Activated T-cell treated with anti-CD3 and anti-CD28 coated beads for 24 hours (primary cell): ENCODE results near the gene FREY1.

Source experiments
- DNase-seq: peaks from one replicate; pipeline ENCODE4 v3.0.0-alpha.2; 2020; ENCODE audit warnings: low read depth

The FREY1 gene

DNA sequence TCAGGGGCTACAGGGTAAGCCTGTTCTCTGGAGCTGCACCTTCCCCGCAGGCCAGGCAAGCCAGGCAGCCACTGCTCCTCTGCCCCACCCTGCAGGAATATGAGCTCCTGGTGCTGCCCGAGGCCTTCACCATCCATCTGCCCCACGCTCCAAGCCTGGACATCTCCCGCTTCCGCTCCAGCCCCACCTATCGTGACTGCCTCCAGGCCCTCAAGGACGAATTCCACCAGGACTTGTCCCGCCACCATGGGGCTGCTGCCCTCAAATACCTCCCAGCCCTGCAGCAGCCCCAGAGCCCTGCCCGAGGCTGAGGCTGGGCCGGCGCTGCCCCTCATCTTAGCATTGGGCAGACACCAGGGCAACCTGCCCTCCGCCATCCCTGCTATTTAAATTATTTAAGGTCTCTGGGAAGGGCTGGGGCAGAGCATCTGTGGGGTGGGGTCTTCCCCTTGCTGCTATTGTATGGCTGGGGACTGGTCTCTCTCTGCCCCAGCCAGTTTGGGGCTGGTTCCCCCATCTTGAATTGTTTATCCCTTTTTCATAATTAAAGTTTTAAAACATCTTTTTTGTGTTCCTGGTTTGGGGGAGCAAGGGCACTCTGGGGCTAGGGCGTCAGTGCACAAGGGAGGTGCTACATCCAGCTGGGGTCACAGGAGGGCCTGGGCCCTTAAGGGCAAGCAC is 21.6 kb upstream of the FREY1 start:
- no peak for DNase-seq

DNA sequence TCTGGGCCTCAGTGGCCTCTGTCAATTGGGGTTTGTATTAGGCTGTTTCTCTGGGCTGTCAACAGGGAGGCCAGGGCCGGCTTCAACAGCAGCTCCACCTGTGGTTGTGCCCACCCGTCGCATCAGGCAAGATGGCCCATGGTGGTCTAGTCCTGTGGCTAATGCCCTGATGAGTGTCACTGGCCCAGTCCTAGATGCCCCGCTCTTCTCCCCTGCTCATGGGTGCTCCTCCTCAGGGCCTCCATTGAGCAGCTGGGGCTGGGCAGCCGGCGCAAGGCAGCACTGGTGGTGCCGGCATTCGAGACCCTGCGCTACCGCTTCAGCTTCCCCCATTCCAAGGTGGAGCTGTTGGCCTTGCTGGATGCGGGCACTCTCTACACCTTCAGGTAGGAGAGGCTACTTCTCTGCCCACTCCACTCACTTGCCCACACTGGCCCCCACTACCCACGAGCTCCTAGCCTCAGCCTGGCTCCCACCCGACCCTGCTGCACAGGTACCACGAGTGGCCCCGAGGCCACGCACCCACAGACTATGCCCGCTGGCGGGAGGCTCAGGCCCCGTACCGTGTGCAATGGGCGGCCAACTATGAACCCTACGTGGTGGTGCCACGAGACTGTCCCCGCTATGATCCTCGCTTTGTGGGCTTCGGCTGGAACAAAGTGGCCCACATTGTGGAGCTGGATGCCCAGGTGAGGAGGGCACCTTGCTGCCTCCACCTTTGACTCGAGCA is 20.8 kb upstream of the FREY1 start:
- no peak for DNase-seq

DNA sequence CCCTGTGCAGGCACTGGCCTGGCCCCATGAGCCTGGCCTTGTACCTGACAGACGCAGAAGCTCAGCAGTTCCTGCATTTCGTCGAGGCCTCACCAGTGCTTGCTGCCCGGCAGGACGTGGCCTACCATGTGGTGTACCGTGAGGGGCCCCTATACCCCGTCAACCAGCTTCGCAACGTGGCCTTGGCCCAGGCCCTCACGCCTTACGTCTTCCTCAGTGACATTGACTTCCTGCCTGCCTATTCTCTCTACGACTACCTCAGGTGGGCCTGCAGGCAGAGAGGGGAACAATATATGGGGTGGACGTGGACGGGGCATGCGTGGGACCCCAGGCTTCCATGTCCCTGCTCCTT is 20.2 kb upstream of the FREY1 start:
- no peak for DNase-seq

DNA sequence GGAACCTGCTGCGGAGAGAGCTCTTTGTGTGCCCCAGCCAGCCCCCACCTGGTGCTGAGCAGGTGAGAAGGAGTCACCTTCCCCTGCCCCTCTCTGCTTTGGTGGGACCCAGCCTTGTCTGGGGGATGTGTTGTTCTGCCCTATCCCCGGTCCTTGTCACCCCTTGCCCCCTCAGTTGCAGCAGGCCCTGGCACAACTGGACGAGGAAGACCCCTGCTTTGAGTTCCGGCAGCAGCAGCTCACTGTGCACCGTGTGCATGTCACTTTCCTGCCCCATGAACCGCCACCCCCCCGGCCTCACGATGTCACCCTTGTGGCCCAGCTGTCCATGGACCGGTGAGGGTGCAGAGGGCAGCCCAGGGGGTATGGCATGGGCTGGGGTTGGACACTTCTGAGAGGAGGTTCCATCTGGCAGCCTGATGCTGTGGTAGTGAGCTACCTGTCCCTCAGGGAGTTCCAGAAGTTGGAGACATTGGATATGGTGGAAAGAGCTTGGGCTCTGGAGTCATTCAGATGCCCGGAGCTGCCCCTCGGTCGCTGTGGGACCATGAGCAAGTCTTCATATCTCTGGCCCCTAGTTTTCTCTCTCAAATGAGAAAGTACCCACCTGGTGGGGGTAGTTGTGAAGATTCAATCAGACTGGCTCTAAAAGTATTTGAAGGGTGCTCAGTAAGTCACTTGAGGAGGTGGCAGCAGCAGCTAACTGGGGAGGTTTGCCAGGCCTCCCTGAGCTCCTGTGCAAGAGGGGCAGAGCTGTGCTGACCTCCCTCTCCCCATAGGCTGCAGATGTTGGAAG is 19.7 kb upstream of the FREY1 start:
- DNase-seq, result no peak

DNA sequence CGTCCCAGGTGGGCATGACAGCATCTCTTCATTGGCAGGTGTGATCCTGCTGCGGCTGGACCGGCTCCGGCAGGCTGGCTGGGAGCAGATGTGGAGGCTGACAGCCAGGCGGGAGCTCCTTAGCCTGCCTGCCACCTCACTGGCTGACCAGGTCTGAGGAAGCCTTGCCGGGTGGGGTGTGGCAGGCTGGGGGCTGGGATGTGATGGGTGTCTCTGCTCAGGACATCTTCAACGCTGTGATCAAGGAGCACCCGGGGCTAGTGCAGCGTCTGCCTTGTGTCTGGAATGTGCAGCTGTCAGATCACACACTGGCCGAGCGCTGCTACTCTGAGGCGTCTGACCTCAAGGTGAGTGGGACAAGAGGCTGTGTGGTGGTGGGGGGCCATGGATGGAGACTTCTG is 18.9 kb upstream of the FREY1 start:
- DNase-seq, result no peak

DNA sequence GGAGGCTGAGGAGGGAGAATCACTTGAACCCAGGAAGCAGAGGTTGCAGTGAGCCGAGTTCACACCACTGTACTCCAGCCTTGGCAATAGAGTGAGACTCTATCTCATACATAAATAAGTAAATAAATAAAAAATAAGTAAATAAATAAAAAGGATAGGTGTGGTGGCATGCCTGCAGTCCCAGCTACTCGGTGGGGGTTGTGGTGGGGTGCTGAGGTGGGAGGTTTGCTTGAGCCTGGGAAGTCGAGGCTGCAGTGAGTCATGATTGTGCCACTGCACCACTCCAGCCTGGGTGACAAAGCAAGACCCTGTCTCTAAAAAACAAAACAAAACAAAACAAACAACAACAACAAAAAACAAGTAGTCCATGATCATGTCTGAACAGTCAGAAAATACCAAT is 18.5 kb upstream of the FREY1 start:
- no peak for DNase-seq

DNA sequence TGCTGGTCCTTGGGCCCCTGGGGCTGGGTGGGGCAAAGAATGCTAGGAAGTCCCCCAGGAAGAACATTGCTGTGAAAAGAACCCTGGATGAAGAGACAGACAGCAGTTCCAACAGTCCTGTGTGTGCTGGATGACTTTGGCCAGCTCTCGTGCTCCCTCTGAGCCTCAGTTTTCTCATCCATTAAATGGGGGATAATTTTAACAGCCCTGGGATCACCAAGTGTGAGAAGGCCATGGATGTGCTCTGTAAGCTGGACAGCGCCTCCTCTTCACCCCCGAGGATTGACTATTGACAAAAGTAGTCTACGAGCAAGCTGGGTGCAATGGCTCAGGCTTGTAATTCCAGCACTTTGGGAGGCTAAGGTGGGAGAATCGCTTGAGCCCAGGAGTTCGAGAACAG is 17.9 kb upstream of the FREY1 start:
- no peak for DNase-seq

DNA sequence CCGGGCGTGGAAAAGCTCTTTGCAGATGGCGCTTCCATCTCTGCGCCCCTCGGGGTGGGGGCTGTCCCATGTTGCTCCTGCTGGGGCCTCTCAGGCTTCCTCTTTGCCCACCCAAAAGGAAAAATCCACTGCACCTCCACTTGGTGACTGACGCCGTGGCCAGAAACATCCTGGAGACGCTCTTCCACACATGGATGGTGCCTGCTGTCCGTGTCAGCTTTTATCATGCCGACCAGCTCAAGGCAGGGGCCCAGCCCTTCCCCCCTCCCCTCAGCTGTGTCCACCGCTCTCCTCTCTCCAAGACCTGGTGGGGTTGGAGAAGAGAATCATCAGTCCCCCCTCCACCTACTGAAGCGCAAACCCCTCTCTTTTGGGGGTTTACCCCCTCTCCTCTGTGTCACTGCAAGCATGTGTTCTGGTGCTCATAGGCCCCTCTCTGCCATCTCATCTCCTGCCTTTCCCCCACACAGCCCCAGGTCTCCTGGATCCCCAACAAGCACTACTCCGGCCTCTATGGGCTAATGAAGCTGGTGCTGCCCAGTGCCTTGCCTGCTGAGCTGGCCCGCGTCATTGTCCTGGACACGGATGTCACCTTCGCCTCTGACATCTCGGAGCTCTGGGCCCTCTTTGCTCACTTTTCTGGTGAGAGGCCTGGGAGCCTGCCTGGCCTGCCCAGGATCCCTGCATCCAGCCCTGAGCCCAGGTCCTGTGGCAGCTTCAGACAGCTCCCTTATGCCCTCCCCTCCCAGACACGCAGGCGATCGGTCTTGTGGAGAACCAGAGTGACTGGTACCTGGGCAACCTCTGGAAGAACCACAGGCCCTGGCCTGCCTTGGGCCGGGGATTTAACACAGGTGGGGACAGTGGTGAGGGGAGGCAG is 17.2 kb upstream of the FREY1 start:
- no peak for DNase-seq

DNA sequence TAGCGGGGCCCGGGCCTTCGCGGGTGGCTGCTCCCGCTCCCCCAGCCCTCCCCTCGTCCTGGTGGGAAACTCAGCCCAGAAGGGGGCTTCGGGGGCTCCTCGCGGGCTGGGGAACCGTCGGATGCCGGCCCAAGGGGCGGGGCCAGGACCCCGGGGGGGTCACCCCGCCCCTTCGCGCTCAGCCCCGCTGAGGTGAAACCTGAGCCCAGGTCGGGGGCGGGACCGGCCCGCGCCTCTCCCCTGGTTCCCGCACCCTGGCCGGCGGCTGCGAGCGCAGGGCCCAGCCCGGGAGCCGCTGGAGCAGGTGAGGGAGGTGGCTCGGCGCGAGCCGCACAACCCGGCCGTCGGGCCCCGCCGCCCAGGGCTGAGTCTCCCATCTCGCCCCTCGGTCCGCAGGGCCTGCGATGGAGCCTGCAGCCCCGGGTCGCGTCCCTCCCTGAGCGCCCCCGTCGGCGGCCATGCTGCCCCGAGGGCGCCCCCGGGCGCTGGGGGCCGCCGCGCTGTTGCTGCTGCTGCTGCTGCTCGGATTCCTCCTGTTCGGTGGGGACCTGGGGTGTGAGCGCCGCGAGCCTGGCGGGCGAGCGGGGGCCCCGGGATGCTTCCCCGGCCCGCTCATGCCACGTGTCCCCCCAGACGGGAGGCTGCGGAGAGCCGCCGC is 15.5 kb upstream of the FREY1 start, which contains the start of gene LARGE2:
Gene LARGE2, plus strand, starts transcription at position 232 of the 658 bp plus-strand sequence. Its CDS starts 227 bp downstream, at position 459.
- DNase-seq, result no peak

DNA sequence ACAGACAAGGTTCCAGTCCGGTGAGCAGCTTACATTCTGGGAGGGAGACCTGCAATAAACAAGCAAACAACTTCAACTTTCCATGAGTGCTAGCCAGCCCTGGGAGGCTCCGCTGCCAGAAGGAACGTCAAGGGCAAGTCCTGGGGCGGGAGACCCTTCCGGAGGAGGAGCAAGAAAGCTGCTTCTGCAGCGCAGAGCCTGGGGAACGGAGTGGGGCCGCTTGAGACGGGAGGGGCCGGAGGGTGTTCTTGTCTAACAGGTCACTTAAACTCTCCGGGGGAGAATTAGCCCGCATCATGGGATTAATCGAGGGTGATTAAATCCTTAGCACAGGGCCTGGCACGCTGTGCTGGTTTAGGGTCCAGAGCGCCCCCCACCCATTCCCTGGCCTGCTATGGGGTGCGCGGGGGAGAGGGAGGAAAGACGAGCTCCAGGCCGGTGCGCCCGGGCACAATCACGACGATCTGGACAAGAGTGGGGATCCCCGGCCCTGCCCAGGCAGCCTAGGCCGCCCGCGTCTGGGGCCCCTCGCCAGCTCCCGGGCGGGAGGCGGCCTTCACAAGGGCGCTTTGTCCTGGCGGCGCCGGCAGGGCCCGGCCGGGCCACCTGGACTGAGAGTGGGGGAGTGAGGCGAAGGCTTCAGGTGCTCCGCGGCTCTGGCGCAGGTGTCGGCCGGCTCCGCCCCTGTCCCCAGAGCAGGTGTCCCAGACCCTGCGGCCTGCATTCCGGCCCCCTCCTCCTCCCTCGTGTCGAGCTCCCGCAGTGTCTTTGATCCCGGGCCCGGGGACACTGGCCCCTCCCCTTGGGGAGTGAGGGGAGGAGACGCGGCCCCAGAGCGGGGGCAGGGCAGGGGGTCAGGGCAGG is 14.7 kb upstream of the FREY1 start:
- DNase-seq, result no peak

DNA sequence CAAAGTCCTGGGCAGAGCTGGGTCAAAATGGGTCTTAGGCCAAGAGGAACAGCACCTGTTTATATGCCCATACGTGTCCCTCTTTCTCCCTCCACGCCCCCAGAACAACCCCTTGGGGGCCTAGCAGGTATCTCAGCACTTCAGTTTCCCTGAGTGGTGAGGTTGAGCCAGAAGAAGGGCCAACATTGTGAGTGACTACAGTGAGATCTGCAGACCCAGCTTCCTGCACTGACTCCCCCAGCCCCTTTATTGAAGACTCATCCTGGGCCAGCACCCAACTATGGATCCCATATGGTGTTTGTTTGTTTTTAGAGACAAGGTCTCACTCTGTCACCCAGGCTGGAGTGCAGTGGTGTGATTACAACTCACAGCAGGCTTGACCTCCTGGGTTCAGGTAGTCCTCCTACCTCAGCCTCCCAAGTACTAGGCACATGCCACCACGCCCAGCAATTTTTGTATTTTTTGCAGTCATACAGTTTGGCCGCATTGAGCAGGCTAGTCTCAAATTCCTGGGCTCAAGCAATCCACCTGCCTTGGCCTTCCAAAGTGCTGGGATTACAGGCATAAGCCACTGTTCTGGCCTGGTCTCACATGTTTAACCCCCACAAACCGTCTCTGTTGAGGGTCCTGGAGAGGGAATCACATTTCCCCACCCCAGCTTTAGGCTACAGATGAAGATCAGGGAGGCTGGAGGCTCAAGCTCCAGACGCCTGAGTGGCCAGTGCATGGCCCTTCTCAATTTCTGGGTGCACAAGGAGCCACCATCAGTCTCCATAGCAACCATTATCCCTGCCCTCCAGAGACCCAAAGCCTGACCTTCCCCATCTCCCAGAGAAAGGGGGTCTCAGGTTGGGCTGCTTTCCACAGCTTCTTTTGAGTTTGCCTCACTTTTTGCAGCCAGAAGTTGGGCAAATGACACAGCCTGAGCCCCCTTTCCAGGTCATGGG is 13.7 kb upstream of the FREY1 start:
- DNase-seq, result no peak

DNA sequence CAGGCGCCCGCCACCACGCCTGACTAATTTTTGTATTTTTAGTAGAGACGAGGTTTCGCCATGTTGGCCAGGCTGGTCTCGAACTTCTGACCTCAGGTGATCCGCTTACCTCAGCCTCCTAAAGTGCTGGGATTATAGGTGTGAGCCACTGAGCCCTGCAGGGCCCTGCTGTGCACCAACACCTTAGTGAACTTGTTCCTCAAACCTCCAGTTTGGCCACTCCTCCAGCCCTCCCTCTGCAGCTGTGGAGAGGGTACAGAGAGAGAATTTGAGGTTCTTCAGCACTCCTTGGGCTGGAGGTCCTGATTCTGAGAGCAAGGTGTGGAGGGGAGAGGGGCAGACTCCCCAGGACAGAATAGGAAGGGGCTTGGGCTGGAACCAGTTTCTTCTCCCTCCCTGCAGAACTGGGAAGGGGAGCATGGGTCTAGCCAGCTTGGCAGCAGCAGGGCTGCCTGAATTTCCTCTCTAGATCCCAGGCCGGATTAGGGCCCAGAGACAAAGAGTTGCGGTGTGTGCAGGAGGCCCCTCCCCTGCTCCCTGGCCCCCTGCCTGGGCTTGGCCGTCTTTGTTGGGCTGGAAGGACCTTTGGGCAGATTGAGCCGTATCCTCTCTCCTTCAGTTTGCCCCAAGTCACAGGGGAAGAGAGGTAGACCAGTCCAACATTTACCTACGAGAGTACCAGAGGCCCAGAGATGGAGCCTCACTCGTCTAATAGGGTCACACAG is 12.9 kb upstream of the FREY1 start:
- DNase-seq, result no peak

DNA sequence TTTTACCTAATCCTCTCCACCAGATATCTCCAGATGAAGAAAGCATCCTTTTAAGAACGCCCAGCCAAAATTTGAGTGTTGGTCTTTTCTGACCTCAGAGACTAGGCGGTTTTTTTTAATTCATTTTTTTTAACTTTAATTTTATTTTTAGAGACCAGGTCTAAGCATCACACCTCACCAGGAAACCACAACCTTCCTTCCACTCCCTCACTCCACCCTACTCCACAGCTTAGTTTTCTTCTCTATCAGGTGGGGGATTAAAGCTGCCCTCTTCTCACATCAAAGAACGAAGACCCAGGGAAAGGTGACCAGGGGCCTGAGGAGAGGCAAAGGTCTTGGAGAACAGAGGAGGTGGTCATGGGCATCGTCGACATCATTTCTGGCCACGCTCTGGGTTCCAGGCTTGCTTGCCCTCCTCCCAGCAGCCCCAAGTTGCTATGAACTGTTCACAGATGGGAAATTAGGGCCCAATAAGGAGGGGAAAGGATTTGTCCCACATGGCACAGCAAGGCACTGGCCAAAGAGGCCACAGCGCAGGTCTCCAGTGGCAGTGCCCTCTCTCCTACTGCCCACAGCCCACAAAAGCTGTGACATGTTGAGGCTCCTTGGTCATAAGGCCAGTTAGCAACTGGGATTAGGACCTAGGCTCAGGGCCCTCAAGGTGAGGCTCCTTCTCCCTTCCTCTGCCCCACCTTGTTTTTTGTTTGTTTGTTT is 12.0 kb upstream of the FREY1 start:
- no peak for DNase-seq

DNA sequence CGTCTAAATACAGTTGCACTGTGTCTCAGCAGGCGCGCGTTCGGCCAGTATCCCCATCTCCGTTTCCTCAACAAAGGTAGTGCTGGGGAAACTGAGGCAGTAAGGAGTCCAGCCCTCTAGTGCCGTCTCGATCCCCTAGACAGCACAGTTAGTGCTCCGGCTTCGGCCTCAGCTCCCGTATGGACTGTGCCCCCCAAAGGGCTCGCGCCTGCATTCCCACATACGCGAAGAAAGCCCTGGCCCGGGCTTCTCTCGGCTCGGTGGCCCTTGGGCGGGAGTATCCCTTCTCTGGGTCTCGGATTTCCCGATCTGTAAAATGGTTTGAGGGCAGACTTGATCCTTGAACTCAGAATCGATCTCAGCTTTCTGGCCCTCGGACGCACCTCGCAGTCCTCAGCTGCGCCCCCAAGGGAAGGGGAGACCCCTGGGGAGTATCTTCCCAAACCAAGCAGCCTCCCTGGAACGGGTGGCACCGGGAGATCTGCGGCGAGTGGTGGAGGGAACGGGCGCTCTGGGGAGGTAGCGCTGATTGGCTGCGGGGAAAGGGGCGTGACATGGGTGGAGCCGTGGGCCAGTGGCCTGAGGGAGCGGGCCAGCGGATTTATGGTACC is 11.4 kb upstream of the FREY1 start:
- DNase-seq, result peak; percentile 55

DNA sequence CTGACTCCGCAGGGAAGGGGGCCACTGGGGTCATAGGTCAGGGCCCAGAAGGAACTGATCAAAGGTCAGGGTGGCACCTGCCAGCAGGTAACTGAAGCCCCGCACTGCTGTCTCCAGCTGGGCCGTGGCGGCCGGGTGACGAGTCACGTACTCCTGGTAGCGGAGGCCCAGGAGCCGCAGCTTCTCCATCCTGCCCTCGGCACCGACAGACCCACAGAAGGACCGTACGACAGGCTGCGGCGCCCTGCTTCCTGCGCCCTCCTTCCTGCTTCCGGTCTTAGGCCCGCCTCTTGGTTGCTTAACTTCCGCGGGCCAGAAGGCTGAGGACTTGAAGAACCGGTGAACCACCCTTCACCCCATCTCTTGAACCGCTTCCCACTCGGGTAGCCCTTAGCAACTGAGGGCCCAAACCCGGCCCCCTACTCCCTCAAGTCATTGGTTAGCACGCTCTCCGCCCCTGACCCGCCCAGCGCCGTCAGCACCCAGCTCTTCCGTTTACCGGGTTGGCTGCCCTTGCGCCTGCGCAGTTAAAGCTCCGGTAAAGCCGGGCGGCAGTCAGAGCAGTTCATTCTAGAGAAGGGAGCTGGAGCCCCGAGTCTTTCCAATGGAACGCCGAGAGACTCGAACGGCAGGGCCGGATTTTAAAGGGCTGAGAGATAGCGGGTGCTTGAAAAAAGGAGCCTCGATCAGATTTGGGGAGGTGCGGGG is 10.7 kb upstream of the FREY1 start, which contains the start of gene PEX16:
Gene PEX16, minus strand, starts transcription at position 255 of the 708 bp plus-strand sequence. Its CDS starts 66 bp downstream, at position 189.
- peak; percentile 94 for DNase-seq

DNA sequence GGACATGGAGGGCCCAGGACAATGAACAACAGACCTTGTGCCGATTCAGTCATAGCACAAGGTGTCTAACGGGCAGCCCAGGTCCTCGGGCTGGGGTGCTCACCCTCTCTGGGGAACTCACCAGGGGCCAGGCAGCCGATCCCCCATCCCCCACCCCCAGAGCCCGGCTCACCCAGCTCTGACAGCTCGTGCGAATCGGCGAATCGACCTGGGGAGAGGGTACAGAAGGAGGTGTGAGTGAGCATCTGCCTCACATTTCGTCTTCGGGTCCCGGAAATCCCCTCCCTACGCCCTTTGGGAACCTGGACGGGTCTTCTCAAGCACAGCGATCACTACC is 10.2 kb upstream of the FREY1 start:
- no peak for DNase-seq

DNA sequence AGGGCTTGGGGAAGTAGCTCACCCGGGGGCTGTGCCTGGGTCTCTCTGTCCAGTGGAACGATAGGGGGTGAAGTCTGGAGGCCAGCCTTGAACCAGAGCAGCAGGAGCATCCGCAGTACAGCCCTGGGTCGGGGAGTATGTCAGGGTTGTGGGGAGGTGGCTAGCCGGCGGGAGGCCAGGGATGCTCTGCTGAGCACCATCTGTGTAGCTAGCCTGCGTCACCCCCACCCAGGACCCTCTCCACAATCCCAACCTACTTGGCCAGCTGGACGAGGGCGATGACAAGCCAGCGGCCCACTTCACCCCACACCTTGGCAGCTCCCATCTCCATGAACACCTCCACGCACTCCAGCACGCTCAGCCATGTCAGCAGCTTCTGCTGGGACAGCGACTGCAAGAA is 8.4 kb upstream of the FREY1 start:
- no peak for DNase-seq
